GM19240 (cell line): ENCODE data around the gene C5orf22.
A peak's percentile ranks its signal among the peaks of the same experiment; 100 is the strongest.
"Not testable (repeated sequence)": the region's sequence is repeated elsewhere in the genome, so short reads cannot be mapped to it uniquely, and the experiment has no call there.

Experiments used
- DNase-seq: peaks from one replicate; pipeline ENCODE4 v3.0.0; 2011; ENCODE audit warnings: low spot score; ENCODE audit not compliant: insufficient read length

C5orf22 gene

GRCh38 chr5:31531888-31532547, at the start of gene C5orf22, which contains the start of gene DROSHA:
TSS of gene C5orf22 (plus strand) at chr5:31532301. CDS start at chr5:31532393, 92 bp downstream.
TSS of gene DROSHA (minus strand) at chr5:31532093. CDS start at chr5:31529059, 3,034 bp downstream.
- peak; percentile 63 for DNase-seq

GRCh38 chr5:31485376-31486207, 46.5 kb upstream of the C5orf22 start:
- DNase-seq = no peak

- DNase-seq = no peak
These were observed 45.7 kb upstream of the C5orf22 start for GRCh38 chr5:31486441-31486840.

- DNase-seq = no peak
These were observed 44.6 kb upstream of the C5orf22 start for GRCh38 chr5:31487506-31487905.

- DNase-seq = no peak
These were observed 39.2 kb upstream of the C5orf22 start for GRCh38 chr5:31492869-31493268.

GRCh38 chr5:31495336-31495735, 36.8 kb upstream of the C5orf22 start:
- DNase-seq = no peak

GRCh38 chr5:31496301-31496700, 35.8 kb upstream of the C5orf22 start:
- DNase-seq = no peak

- no peak for DNase-seq
These were observed 35.2 kb upstream of the C5orf22 start for GRCh38 chr5:31496891-31497290.

GRCh38 chr5:31500256-31500655, 31.8 kb upstream of the C5orf22 start:
- DNase-seq = no peak

- DNase-seq = no peak
These were observed 29.6 kb upstream of the C5orf22 start for GRCh38 chr5:31502506-31502905.

GRCh38 chr5:31504529-31504928, 27.6 kb upstream of the C5orf22 start:
- DNase-seq = no peak

- no peak for DNase-seq
These were observed 20.8 kb upstream of the C5orf22 start for GRCh38 chr5:31511305-31511704.

- no peak for DNase-seq
These were observed 15.3 kb upstream of the C5orf22 start for GRCh38 chr5:31516802-31517201.

- DNase-seq = no peak
These were observed 9.1 kb upstream of the C5orf22 start for GRCh38 chr5:31523041-31523440.

- DNase-seq = no peak
These were observed 1.4 kb upstream of the C5orf22 start for GRCh38 chr5:31530541-31531265.

GRCh38 chr5:31531543-31531887, 586 bp upstream of the C5orf22 start:
- peak; percentile 5 for DNase-seq

GRCh38 chr5:31534527-31535046, 2.5 kb downstream of the C5orf22 start:
- no peak for DNase-seq

GRCh38 chr5:31536873-31537272, 4.8 kb downstream of the C5orf22 start:
- DNase-seq = no peak

- no peak for DNase-seq
These were observed 5.2 kb downstream of the C5orf22 start for GRCh38 chr5:31537349-31537748.

- no peak for DNase-seq
These were observed 5.8 kb downstream of the C5orf22 start for GRCh38 chr5:31537851-31538250.

- not testable (repeated sequence) for DNase-seq
These were observed 17.0 kb downstream of the C5orf22 start for GRCh38 chr5:31549114-31549513.

GRCh38 chr5:31551878-31552277, 19.8 kb downstream of the C5orf22 start:
- DNase-seq = no peak
